Measurements from ENCODE around the gene FNDC3B. TPM values are rescaled to one million over a fixed set of nuclear protein-coding genes. Genes with fewer than 3 reads are reported as not detected.

FNDC3B gene
- total RNA-seq, 1 experiment from 2014 or later, result 62.3 TPM

DNA sequence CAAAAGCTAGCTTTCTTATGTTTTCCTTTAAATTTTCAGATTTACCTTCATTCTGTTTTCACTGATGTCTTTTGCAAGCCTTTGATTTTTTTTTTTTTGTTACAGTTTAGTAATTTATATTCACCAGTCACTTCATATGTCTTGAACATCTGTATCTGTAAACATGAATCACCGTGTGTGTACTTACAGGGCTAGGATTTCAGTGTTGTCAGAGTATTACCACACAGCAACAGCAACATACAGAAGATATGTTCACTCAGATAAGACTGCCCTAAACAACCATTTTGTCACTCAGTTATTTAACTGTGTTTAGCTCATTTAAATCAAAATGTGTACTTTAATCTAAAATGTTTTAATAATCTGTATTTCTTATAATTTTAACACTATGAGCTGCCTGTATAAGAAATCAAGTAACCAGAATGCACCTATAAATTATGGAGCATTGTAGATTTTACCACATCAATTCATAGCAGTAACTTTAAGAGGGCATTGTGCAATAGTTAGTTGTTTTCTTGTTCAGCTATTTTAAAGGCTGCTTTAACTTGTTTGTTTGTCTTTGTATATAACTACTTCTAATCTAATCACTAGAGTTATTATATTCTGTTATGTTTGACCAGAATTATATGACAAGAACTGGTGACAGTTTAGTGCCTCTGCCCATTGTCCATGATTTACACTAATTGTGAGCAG, 358.5 kb downstream of the FNDC3B start:
- Histone ChIP-seq H3K9me3 (replicated peaks) (no peaks in the 10 kb centered on the region), H3K36me3 (peaks cover 27% of the 10 kb centered on the region), H3K4me1 (no peaks in the 10 kb centered on the region), H3K27ac (no peak overlapping the region), H3K27me3 (no peaks in the 10 kb centered on the region), H3K4me3 (no peak overlapping the region)
- DNase-seq, result no peak

DNA sequence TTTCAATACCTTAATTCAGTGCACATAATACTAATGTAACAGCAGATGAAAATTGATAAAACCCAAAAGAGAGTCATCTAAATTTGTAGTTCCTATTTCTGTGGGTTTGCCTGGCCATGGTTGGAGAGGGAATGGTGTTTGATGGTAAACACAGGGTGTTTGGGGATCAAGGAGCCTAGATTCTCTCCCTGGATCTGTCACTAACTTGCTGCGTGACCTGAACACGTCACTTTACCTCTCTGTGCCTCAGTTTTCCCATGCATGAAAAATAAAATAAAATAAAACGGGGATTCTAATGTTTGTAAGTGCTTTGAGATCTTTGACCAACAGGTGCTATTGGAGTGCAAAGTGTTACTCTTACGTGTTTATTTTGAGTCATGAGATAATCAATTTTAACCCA, 359.1 kb downstream of the FNDC3B start:
- no peak overlapping the region for H3K4me3 ChIP-seq
- peaks cover 23% of the 10 kb centered on the region for H3K36me3 ChIP-seq
- no peaks in the 10 kb centered on the region for H3K4me1 ChIP-seq
- no peaks in the 10 kb centered on the region for H3K27me3 ChIP-seq
- H3K27ac ChIP-seq, result no peak overlapping the region
- DNase-seq, result no peak
- H3K9me3 ChIP-seq (replicated peaks), result no peaks in the 10 kb centered on the region

DNA sequence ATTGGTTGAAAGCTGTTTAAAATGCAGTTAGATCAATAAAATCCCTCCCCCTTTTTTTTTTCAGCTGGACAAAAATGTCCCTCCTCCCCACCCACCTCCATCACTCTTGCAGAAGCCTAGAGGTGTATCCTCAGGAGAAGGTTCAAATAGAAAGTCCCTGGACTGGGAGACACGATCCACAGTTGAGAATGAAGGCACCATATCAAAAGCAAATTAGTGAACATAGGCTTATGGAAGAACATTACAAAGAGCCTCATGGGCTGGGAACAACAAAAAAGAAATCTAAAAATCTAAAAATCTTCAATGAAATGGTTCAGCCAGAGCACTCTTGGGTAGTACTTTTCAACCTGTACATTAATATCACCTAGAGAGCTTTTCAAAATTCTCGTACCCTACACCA, 362.7 kb downstream of the FNDC3B start:
- peaks cover 20% of the 10 kb centered on the region for H3K36me3 ChIP-seq
- H3K9me3 ChIP-seq (replicated peaks), result no peaks in the 10 kb centered on the region
- no peak overlapping the region for H3K27ac ChIP-seq
- no peak for DNase-seq
- no peaks in the 10 kb centered on the region for H3K4me1 ChIP-seq
- no peak overlapping the region for H3K4me3 ChIP-seq
- no peaks in the 10 kb centered on the region for H3K27me3 ChIP-seq

DNA sequence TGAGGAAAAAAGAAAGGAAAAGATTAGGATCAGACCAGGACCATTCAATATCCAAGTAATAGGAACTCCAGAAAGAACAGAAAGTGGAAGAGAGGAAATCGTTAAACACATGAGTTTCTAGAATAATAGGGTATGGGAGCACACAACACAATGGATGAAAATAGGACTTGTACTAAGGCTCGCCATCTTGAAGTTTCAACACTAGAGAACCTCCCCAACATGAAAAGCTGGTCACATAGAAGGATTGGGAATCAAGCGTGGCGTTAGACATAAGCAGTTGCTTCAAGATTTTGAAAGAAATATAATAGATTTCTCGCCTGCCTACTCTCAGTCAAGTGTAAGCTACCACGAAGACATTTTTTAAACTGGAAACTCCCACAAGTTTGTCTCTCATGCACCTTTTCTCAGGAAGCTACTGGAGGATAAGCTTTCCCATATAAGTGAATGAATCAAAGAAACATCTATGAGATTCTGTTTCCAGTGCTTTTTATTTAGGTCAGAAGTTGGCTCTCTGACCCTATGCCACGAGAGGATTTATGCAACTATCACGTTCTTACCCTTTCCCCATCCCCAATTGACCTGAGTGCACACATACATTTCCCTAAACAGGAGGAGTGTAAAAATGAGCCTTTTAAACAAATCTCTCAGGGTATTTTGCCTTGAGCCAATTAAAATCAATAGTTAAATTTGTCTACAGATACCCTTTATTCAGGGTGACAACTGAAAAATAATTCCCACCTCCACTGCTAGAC, 363.7 kb downstream of the FNDC3B start:
- Histone ChIP-seq H3K27me3 (no peaks in the 10 kb centered on the region), H3K4me1 (no peaks in the 10 kb centered on the region), H3K4me3 (no peak overlapping the region), H3K9me3 (replicated peaks) (no peaks in the 10 kb centered on the region), H3K27ac (no peak overlapping the region), H3K36me3 (peaks cover 20% of the 10 kb centered on the region)
- DNase-seq, result no peak

DNA sequence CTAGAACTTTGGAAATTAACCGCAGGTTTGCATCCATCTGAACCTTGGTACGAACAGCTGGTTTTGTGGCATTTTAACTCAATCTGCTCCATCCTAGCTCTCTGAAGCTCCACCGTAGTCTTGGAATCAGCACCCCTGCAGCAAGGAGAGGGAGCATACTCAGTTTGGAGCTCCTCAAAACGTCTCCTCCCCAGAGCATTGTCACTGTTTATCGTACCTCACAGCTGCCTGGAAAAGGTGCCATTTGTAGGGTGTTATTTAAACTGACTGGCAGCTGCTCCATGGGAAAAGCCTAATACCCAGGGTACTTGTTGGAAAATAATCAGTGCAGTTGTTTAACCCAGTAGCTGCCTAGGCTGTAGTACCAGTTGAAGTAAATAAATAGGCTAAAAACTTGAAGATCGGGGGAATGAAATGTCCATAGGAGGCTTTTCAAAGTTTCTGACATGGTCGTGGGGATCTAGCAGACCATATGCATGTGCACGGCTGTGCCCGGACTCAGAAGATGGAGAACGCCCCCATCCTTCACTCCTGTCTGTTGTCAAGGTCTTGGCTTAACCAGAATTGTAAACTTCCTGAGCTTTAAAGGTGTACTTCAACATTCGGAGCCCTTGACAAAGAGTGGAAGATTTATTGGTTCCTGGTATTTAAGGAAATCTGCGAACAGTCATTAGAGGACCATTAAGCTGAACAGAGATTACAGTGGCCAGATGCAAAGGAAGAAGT, 365.0 kb downstream of the FNDC3B start:
- no peak overlapping the region for H3K4me3 ChIP-seq

DNA sequence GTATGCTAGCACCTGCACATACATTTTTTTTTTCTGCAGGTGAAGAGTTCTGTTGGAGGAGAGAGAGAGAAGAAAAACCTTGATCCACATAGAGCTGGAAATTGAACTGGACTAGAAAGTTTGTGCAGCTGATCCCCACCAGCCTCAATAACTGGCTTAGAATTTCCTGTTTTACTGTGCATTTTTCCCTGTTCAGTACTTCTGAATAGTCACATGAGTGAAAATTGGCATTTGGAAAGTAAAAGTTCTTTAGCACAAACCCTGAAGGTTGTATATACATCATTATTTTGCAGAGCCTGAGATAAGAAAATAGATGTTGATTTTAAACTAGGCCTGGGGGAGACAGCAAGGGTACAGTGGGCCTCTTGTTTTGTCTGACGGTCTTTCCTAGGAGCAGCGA, 366.5 kb downstream of the FNDC3B start:
- no peaks in the 10 kb centered on the region for H3K9me3 ChIP-seq (replicated peaks)
- no peaks in the 10 kb centered on the region for H3K27me3 ChIP-seq
- no peak for DNase-seq
- no peaks in the 10 kb centered on the region for H3K4me1 ChIP-seq
- H3K27ac ChIP-seq, result no peak overlapping the region
- H3K4me3 ChIP-seq, result no peak overlapping the region
- H3K36me3 ChIP-seq, result peaks cover 17% of the 10 kb centered on the region

More for the DNA sequence above, 365.0 kb downstream of the FNDC3B start:
- no peak overlapping the region for H3K27ac ChIP-seq
- peaks cover 17% of the 10 kb centered on the region for H3K36me3 ChIP-seq
- H3K9me3 ChIP-seq (replicated peaks), result no peaks in the 10 kb centered on the region
- H3K4me1 ChIP-seq, result no peaks in the 10 kb centered on the region
- no peak for DNase-seq
- H3K27me3 ChIP-seq, result no peaks in the 10 kb centered on the region

DNA sequence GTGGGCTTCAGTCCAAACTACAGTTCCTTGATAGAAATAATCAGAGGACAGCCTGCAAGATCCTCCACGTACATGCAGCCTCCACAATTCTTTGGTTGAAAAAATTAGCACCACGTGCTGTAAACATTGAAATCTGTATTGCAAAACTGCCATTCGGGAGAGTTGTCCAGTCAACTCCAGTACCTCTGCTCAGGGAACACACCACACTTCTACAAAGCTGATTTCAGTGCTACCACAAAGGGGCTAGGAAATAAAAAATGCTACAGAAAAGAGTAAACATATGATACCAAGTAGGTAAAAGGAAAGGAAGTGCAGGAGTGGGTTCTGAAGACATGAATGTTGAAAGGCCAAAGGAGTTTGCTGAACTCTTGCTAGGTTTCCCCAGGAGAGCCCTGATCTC, 368.5 kb downstream of the FNDC3B start:
- H3K9me3 ChIP-seq (replicated peaks), result no peaks in the 10 kb centered on the region
- no peaks in the 10 kb centered on the region for H3K4me1 ChIP-seq
- DNase-seq, result no peak
- H3K4me3 ChIP-seq, result no peak overlapping the region
- no peaks in the 10 kb centered on the region for H3K27me3 ChIP-seq
- H3K27ac ChIP-seq, result no peak overlapping the region
- 0 out of 2 replicates have a peak, but pooled peaks cover 5% of the 10 kb centered on the region for H3K36me3 ChIP-seq

DNA sequence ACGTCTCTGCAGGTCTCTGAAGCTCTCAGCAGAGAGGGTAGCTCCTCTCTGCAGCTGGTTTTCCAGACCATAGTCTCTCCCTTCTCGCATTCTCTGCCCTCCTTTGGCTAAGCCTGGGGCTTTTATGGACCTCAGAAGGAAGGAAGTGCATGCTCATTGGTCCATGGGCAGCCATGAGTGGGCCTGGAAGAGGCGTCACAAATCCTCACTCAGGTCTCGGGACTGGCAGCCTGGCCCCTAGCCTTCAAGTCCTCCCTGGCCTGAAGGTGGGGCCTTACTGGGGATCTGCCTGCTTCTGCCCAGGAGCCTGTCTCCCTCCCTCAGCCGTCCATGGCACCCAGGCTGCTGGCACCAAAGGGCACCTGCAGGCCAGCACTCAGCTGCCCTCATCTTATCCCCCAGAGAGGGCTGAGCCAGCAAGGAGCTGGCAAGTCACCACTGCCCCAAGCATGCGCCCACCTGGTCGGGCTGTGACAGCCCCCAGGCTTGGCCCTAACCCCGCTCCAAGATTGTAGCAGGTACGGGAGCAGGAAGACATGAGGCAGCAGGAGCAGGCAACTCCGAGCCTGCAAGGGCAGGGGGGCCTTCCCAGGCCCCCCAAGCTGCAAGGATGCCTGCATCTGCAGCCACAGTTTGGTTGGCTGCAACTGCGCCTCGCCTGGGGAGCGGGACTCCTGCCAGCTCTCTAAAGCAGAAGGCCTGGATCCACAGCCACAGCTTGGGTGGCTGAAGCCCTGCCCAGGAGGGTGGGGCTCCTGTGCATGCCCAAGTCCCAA, 371.5 kb downstream of the FNDC3B start:
- Histone ChIP-seq H3K9me3 (replicated peaks) (no peaks in the 10 kb centered on the region), H3K27ac (no peak overlapping the region), H3K4me1 (no peaks in the 10 kb centered on the region), H3K27me3 (no peaks in the 10 kb centered on the region), H3K36me3 (0 out of 2 replicates have a peak, but pooled peaks cover under 1% of the 10 kb centered on the region), H3K4me3 (no peak overlapping the region)
- DNase-seq, result no peak

DNA sequence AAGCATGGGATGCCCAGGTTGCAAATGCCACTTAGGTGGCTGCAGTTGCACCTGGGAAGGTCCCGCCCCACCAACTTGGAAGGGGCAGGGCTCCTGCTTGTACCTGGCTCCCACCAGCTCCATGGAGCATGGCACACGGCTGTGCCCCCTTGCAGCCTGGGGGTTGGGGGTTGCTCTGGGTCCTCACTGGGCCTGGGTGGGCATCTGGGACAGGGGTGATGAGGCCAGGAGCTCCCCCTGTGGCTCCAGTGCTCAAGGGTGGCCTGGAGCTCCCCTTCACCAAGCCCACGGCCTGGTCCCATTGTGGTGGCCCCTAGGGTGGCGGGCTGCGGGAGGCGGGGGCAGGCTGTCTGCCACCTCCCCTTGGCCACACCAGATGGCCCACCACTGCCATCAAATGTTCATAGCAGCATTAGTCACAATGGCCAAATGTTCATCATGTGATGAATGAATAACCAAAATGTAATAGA, 372.1 kb downstream of the FNDC3B start:
- no peaks in the 10 kb centered on the region for H3K36me3 ChIP-seq
- no peaks in the 10 kb centered on the region for H3K27me3 ChIP-seq
- H3K4me3 ChIP-seq, result no peak overlapping the region
- H3K27ac ChIP-seq, result no peak overlapping the region
- no peak for DNase-seq
- no peaks in the 10 kb centered on the region for H3K9me3 ChIP-seq (replicated peaks)
- H3K4me1 ChIP-seq, result no peaks in the 10 kb centered on the region

DNA sequence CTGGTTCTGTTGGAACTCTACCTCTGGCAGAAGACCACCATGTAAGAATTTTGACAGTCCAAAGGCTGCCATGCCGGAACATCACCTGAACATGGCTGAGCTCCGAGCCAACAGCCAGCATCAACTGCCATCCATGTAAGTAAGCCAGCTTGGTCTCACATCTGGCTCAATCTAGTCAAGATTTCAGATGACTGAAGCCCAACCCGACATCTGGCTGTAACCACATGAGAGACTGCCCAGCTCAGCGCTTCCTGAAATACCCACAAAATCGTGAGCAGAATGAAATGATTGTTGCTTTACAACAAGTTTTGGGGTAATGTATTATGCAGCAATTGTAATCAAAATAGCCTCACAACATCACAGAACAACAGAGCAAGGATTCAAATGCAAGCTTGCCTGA, 375.9 kb downstream of the FNDC3B start:
- DNase-seq, result no peak
- Histone ChIP-seq H3K27me3 (no peaks in the 10 kb centered on the region), H3K9me3 (replicated peaks) (no peaks in the 10 kb centered on the region)

DNA sequence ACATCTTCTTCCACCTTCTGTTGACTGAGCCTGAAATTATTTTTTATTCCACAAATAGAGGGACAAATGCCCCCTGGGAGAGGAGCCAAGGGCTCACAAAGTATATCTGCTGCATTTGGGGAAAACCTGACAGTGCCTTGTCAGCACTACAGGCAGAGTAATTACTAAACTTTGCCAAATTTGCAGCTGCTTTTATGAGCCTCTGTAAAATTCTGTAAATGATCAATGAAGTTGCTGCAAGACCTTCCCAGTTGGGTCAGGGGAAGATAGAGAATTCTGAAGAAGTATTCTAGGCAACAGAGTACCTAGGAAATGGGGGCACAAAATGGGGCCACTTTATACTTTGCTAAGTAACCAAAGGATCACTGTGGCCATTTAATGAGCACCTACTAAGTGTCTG, 398.3 kb downstream of the FNDC3B start:
- H3K36me3 ChIP-seq, result no peaks in the 10 kb centered on the region
- no peaks in the 10 kb centered on the region for H3K4me1 ChIP-seq
- DNase-seq, result no peak
- no peaks in the 10 kb centered on the region for H3K9me3 ChIP-seq (replicated peaks)
- no peak overlapping the region for H3K27ac ChIP-seq
- no peak overlapping the region for H3K4me3 ChIP-seq
- no peaks in the 10 kb centered on the region for H3K27me3 ChIP-seq

More for the DNA sequence above, 375.9 kb downstream of the FNDC3B start:
- no peak overlapping the region for H3K4me3 ChIP-seq
- no peak overlapping the region for H3K27ac ChIP-seq
- no peaks in the 10 kb centered on the region for H3K4me1 ChIP-seq
- H3K36me3 ChIP-seq, result no peaks in the 10 kb centered on the region

DNA sequence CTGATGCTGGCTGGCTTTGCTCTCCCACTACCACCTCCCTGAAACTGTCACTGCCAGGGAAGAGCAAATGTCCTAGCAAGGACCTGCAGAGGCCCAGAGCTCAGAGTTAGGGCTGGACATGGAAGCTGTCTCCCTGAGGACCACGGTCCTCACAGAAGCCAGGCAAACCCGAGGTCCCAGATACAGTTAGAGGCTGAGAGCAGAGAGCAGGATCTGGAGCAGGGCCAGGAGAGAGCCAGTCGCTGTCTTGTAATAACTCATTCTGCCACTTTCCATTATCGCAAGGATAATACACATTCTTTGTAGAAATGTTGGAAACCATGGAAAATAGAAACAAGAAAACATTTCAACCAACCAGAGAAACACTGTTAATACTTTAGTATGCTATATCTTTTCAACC, 398.8 kb downstream of the FNDC3B start:
- no peaks in the 10 kb centered on the region for H3K36me3 ChIP-seq
- H3K9me3 ChIP-seq (replicated peaks), result no peaks in the 10 kb centered on the region
- H3K27ac ChIP-seq, result no peak overlapping the region
- no peaks in the 10 kb centered on the region for H3K27me3 ChIP-seq
- no peak for DNase-seq
- no peaks in the 10 kb centered on the region for H3K4me1 ChIP-seq
- no peak overlapping the region for H3K4me3 ChIP-seq

DNA sequence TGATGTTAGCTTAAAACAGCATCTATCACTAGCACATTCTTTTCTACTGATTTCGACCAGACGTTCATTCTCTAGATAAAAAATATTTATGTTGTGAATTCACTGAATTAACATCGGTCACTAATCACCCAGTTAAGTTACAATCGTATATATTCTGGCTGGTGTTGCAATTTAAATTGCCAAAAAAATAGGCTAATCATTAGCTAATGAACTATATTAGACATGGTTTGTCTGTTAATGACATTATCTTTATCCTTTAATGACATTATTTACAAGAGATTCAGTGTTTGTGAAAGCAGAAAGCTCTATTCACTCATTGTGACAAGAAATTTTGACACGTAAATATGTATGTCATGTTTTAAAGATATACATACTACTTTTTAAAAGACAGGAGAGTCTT, 402.2 kb downstream of the FNDC3B start:
- no peak overlapping the region for H3K27ac ChIP-seq
- no peaks in the 10 kb centered on the region for H3K9me3 ChIP-seq (replicated peaks)
- H3K4me1 ChIP-seq, result no peaks in the 10 kb centered on the region
- no peak overlapping the region for H3K4me3 ChIP-seq
- no peak for DNase-seq
- no peaks in the 10 kb centered on the region for H3K27me3 ChIP-seq
- H3K36me3 ChIP-seq, result no peaks in the 10 kb centered on the region

DNA sequence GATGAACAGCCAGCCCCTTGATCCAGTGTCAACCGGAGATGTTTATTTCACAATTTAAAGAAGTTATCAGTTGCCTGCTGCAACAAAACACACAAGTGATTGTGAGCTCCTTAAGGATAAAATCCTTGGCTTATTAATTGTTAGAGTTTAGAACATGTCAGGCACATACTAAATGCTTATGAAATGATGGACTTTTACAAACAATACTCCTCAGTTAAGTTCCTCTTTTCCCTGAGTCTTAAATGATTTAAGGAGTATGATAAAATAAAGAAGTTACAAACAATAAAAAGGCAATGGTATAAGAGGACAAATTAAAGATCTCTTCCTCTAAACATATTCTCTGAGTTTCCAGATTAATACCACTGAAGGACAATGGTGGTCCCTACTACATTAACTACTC, 403.2 kb downstream of the FNDC3B start:
- Histone ChIP-seq H3K27ac (no peak overlapping the region), H3K36me3 (no peaks in the 10 kb centered on the region), H3K4me1 (no peaks in the 10 kb centered on the region), H3K4me3 (no peak overlapping the region), H3K27me3 (no peaks in the 10 kb centered on the region), H3K9me3 (replicated peaks) (no peaks in the 10 kb centered on the region)
- DNase-seq, result no peak
